Natural killer cell (primary cell): ENCODE results near the gene NR1I3. TPM values are rescaled to one million over a fixed set of nuclear protein-coding genes. Genes with fewer than 3 reads are reported as not detected.

Experiments
- ATAC-seq, 3 donors: fragments of 150-1000 bp in 2 of 3; fragments of 200-7000 bp in 1 of 3; cut with Tn5 transposase; 1 replicate in 1 of 3; 2 replicates in 2 of 3; pipeline ENCODE4 v1.10.0; 2021; ENCODE audit warnings: mild to moderate bottlenecking in 2 of 3, moderate library complexity in 2 of 3
- DNase-seq, 2 donors: peaks; one replicate each; pipeline versions ENCODE4 v3.0.0 to v3.0.0-alpha.2; 2013 to 2021; ENCODE audit warnings: mixed read lengths in 1 of 2
- H3K27ac ChIP-seq: one replicate; pipeline ENCODE4 v1.5.1; 2013; ENCODE audit warnings: mild to moderate bottlenecking, low read length
- H3K27me3 ChIP-seq: one replicate; pipeline ENCODE4 v1.6.1; 2013; ENCODE audit warnings: low read length; ENCODE audit not compliant: control insufficient read depth, insufficient read depth
- H3K36me3 ChIP-seq: one replicate; pipeline ENCODE4 v1.6.1; 2013; ENCODE audit warnings: low read length; ENCODE audit not compliant: control insufficient read depth, insufficient read depth
- H3K4me1 ChIP-seq: one replicate; pipeline ENCODE4 v1.6.1; 2013; ENCODE audit warnings: low read length; ENCODE audit not compliant: control insufficient read depth, insufficient read depth
- H3K4me3 ChIP-seq: one replicate; pipeline ENCODE4 v1.5.1; 2013; ENCODE audit warnings: low read length
- H3K9me3 ChIP-seq: one replicate; pipeline ENCODE4 v1.6.1; 2013; ENCODE audit warnings: low read length; ENCODE audit not compliant: control insufficient read depth, insufficient read depth
- H3K27ac Mint-ChIP-seq, 2 donors: one replicate each; pipeline ENCODE4 v1.8.0; 2022; ENCODE audit warnings: mild to moderate bottlenecking in 2 of 2, mixed read lengths in 2 of 2, moderate library complexity in 1 of 2
- H3K27me3 Mint-ChIP-seq, 2 donors: one replicate each; pipeline ENCODE4 v1.8.0; 2022; ENCODE audit warnings: low read depth in 2 of 2, mixed read lengths in 2 of 2
- H3K36me3 Mint-ChIP-seq: one replicate; pipeline ENCODE4 v1.8.0; 2022; ENCODE audit warnings: mixed read lengths
- H3K4me1 Mint-ChIP-seq, 2 donors: one replicate each; pipeline ENCODE4 v1.8.0; 2022; ENCODE audit warnings: mixed read lengths in 2 of 2
- H3K4me3 Mint-ChIP-seq: one replicate; pipeline ENCODE4 v1.8.0; 2022; ENCODE audit warnings: mild to moderate bottlenecking, moderate library complexity, mixed read lengths
- H3K9me3 Mint-ChIP-seq, 2 donors: one replicate each; pipeline ENCODE4 v1.8.0; 2022; ENCODE audit warnings: mixed read lengths in 2 of 2
- WGBS: methylation state at CpG from one replicate; pipeline ENCODE4 v1.1.7; 2013; ENCODE audit warnings: missing lambda C conversion rate; ENCODE audit not compliant: insufficient coverage; 5-methylcytosine and 5-hydroxymethylcytosine counted together
- intact Hi-C: fragments of 100-400 bp; cut with micrococcal nuclease; formaldehyde crosslinking; loops from one replicate; pipeline ENCODE4 v1.14.2; 2022
- total RNA-seq, 4 donors: library from RNA; stranded (reverse); fragments of 120-200 nt in 1 of 4; gene quantifications; one replicate each; pipeline versions ENCODE4 v1.2.3 to v1.2.4, GENCODE V29; 2013 to 2022
- TF ChIP-seq, protein P1 (sequence below): fragments of 200-600 bp; IDR thresholded peaks from one replicate; pipeline ENCODE4 v1.8.0; 2022; ENCODE audit warnings: antibody characterized with exemption

NR1I3 gene
- total RNA-seq, 3 donors from 2014 or later (not counting 1 experiment from before 2014, with no cell fraction given), result not detected

- TF ChIP-seq, protein P1, sequence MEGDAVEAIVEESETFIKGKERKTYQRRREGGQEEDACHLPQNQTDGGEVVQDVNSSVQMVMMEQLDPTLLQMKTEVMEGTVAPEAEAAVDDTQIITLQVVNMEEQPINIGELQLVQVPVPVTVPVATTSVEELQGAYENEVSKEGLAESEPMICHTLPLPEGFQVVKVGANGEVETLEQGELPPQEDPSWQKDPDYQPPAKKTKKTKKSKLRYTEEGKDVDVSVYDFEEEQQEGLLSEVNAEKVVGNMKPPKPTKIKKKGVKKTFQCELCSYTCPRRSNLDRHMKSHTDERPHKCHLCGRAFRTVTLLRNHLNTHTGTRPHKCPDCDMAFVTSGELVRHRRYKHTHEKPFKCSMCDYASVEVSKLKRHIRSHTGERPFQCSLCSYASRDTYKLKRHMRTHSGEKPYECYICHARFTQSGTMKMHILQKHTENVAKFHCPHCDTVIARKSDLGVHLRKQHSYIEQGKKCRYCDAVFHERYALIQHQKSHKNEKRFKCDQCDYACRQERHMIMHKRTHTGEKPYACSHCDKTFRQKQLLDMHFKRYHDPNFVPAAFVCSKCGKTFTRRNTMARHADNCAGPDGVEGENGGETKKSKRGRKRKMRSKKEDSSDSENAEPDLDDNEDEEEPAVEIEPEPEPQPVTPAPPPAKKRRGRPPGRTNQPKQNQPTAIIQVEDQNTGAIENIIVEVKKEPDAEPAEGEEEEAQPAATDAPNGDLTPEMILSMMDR, result no peak
- Mint-ChIP-seq H3K36me3 (no peaks in the 10 kb centered on the region), H3K9me3 (no peaks in the 10 kb centered on the region), H3K27ac (no peak overlapping the region), H3K4me3 (no peak overlapping the region), H3K27me3 (peaks cover 3 to 12% of the 10 kb centered on the region in 2 donors), H3K4me1 (no peaks in the 10 kb centered on the region)
- intact Hi-C loops, result no loop called here
- WGBS, result 32% methylated on average over 2 of the region's 2 CpGs
- DNase-seq, result no peak
- Histone ChIP-seq H3K4me3 (no peak overlapping the region), H3K4me1 (no peaks in the 10 kb centered on the region), H3K9me3 (no peaks in the 10 kb centered on the region), H3K27me3 (no peaks in the 10 kb centered on the region), H3K27ac (no peak overlapping the region), H3K36me3 (no peaks in the 10 kb centered on the region)
- ATAC-seq, result no peak
Observed at GRCh38 chr1:161242313-161242712, 4.3 kb upstream of the NR1I3 start.

DNA sequence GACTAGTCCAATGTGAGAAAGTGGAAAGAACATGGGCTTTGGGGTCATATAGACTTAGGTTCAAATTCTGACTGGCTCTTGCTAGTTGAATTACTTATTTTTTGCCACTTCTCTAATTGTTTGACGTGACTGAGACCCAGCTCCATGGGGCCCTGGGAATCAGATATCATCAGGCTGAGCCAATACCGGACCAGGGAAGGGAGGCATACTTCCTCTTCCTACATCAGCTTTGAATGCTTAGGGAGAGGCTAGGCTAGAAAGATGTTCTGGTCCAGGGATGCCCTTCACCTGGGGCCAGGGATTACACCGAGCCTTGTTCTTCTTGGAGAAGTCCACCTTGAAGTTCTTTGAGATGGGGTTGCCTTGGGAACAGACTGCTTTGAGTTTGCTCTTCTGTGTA lies 3.7 kb upstream of the NR1I3 start:
- ATAC-seq, result no peak
- Mint-ChIP-seq H3K27me3 (peaks cover 3 to 12% of the 10 kb centered on the region in 2 donors), H3K36me3 (no peaks in the 10 kb centered on the region), H3K4me1 (no peaks in the 10 kb centered on the region), H3K4me3 (no peak overlapping the region), H3K9me3 (no peaks in the 10 kb centered on the region), H3K27ac (no peak overlapping the region)
- no peak for DNase-seq
- H3K27ac ChIP-seq, result no peak overlapping the region
- no peaks in the 10 kb centered on the region for H3K4me1 ChIP-seq
- TF ChIP-seq, protein P1, result no peak
- H3K36me3 ChIP-seq, result no peaks in the 10 kb centered on the region
- 87% methylated on average over 3 of the region's 3 CpGs for WGBS
- H3K9me3 ChIP-seq, result no peaks in the 10 kb centered on the region
- H3K27me3 ChIP-seq, result no peaks in the 10 kb centered on the region
- no peak overlapping the region for H3K4me3 ChIP-seq
- intact Hi-C loops, result no loop called here

GRCh38 chr1:161235957-161236775 lies 1.8 kb downstream of the NR1I3 start:
- WGBS, result 67% methylated on average over 5 of the region's 5 CpGs
- DNase-seq (no peak), ATAC-seq (peak in 2 of 3 donors; percentile 10 to 40)
- Mint-ChIP-seq H3K27ac (no peak overlapping the region), H3K9me3 (no peaks in the 10 kb centered on the region), H3K4me3 (no peak overlapping the region), H3K4me1 (no peaks in the 10 kb centered on the region), H3K36me3 (no peaks in the 10 kb centered on the region), H3K27me3 (peaks cover 3 to 12% of the 10 kb centered on the region in 2 donors)
- H3K27ac ChIP-seq, result no peak overlapping the region
- no peaks in the 10 kb centered on the region for H3K36me3 ChIP-seq
- no peaks in the 10 kb centered on the region for H3K9me3 ChIP-seq
- TF ChIP-seq, protein P1, result no peak
- H3K4me3 ChIP-seq, result no peak overlapping the region
- H3K4me1 ChIP-seq, result no peaks in the 10 kb centered on the region
- H3K27me3 ChIP-seq, result no peaks in the 10 kb centered on the region
- intact Hi-C loops, result no loop called here
